SHP77 (cell line): ENCODE data around the gene TMEFF2.

Source experiments
- DNase-seq, 2 experiments: peaks; one replicate each; lab custom pipeline; 2025; lab: John Stamatoyannopoulos, UW

TMEFF2 gene

DNA sequence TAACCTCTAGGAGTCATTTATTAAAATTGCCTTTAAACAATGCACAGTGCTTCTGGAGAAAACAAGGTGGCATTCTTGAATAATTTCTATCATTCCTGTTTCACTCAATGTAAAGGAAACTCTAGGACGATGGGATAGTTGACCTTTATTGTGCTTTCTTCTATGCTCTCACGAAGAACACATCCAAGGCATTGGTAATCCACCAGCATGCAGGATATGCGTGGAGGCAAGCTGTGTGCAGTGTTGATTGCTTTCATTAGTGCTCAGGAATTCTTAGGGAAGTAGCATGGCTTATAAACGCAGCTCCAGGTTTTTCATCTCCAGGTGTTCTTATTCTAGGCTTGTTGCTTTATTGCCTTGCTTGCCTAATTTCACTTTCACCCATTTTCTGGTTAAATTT lies 289.4 kb downstream of the TMEFF2 start:
- no peak for DNase-seq

DNA sequence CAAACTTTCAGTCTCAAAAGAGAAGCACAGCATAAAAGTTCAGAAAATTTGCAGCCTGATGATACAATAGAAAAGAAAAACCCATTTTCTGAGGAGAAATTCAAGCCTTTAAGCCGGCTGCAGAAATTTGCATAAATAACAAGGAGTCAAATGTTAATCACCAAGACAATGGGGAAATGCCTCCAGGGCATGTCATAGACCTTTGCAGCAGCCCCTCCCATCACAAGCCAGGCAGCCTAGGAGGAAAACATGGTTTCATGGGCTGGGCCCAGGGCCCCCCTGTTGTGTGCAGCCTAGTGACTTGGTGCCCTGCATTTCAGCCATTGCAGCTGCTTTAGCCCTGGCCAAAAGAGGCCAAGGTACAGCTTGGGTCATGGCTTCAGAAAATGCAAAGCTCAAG lies 293.7 kb downstream of the TMEFF2 start:
- DNase-seq = no peak

GRCh38 chr2:191899410-191899809 lies 295.3 kb downstream of the TMEFF2 start:
- no peak for DNase-seq
